GM10266 (cell line): ENCODE data around the gene CASZ1.

Experiments
- DNase-seq: peaks from one replicate; pipeline ENCODE4 v3.0.0; 2012; ENCODE audit errors: extremely low spot score
- CTCF ChIP-seq: IDR thresholded peaks from 2 replicates; pipeline ENCODE4 v1.5.1; 2012; ENCODE audit warnings: mild to moderate bottlenecking, low read depth; ENCODE audit not compliant: control insufficient read depth, insufficient read depth; ENCODE audit errors: missing control alignments

The CASZ1 gene

GRCh38 chr1:10642403-10643080, 153.9 kb downstream of the CASZ1 start:
- no peak for TF ChIP-seq CTCF
- DNase-seq: no peak

GRCh38 chr1:10641976-10642375, 154.5 kb downstream of the CASZ1 start:
- no peak for TF ChIP-seq CTCF
- no peak for DNase-seq

- TF ChIP-seq CTCF: no peak
- DNase-seq: no peak
Measured at GRCh38 chr1:10640843-10641553, 155.4 kb downstream of the CASZ1 start.

GRCh38 chr1:10639775-10640578, 156.5 kb downstream of the CASZ1 start:
- DNase-seq: no peak
- TF ChIP-seq CTCF: no peak

- no peak for TF ChIP-seq CTCF
- DNase-seq: no peak
Measured at GRCh38 chr1:10639011-10639774, 157.3 kb downstream of the CASZ1 start.

GRCh38 chr1:10638559-10639005, 157.9 kb downstream of the CASZ1 start:
- TF ChIP-seq CTCF: no peak
- DNase-seq: no peak
